A549 (cell line): Measurements from ENCODE around the gene RAMACL.

ENCODE experiments used
- EP300 ChIP-seq, 2 experiments: fragments of >200 bp; sonication (Bioruptor Twin); formaldehyde crosslinking; IDR thresholded peaks; 2 replicates in 1 of 2; 3 replicates in 1 of 2; pipeline ENCODE4 v1.6.1; 2016 to 2017
- JUN ChIP-seq, 2 experiments: fragments of >200 bp; sonication (Bioruptor Twin); formaldehyde crosslinking; IDR thresholded peaks; 2 replicates in 1 of 2; 3 replicates in 1 of 2; pipeline ENCODE4 v1.6.1; 2016 to 2017
- POLR2A ChIP-seq: IDR thresholded peaks from 2 replicates; pipeline ENCODE4 v1.6.1; 2012; ENCODE audit warnings: mild to moderate bottlenecking, low read length
- RNF2 ChIP-seq: fragments of 200-600 bp; sonication (generic); IDR thresholded peaks from 2 replicates; pipeline ENCODE4 v1.6.1; 2016; ENCODE audit warnings: low read depth, mild to moderate bottlenecking, antibody characterized with exemption, moderate library complexity, borderline replicate concordance
- ZC3H11A ChIP-seq: fragments of 450-650 bp; IDR thresholded peaks from 2 replicates; pipeline ENCODE4 v1.6.1; 2014; ENCODE audit warnings: antibody characterized with exemption, mild to moderate bottlenecking
- TF ChIP-seq, protein P1 (sequence below): fragments of 450-650 bp; IDR thresholded peaks from 2 replicates; pipeline ENCODE4 v1.6.1; 2014; ENCODE audit warnings: antibody characterized with exemption

DNA sequence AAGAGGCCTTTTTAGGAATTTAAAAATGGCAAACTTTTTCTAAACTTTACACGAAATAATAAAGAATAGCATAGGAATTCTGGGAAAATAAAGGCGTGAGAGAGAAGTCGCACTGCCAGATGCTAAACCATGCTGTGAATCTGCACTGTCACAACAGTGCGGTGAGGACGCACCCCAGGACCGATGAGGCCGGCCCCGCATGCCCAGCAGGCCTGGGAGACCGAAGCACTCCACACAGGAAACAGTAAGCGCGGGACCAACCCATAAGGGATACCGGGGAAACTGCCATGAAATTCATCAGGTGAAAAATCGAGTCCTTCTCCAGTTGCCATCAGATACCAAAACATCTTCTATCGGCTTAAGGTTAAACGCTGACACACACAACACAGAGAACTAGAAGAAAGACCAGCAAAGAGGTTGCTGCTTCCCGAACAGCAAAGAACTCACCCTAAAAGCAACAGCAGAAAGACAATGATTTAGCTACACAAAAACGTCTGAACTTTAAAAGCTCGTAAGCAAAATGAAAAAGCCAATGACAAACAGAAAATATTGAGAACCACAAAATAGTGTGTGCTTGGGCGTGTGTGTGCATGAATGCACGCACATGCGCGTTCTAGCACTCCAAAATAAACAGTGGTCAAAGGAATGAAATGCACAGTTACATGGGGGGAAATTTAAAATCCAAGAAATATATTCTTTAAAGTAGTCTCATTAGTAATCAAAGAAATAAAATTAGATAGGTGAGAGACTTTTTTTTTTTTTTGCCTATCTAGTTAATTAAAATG, 15.4 kb downstream of the RAMACL start:
- TF ChIP-seq ZC3H11A, result no peak
- TF ChIP-seq EP300 (IDR thresholded peaks at IDR 0.05), result no peak
- no peak for TF ChIP-seq RNF2
- no peak for TF ChIP-seq POLR2A
- TF ChIP-seq JUN (IDR thresholded peaks at IDR 0.05), result no peak
- TF ChIP-seq, protein P1, sequence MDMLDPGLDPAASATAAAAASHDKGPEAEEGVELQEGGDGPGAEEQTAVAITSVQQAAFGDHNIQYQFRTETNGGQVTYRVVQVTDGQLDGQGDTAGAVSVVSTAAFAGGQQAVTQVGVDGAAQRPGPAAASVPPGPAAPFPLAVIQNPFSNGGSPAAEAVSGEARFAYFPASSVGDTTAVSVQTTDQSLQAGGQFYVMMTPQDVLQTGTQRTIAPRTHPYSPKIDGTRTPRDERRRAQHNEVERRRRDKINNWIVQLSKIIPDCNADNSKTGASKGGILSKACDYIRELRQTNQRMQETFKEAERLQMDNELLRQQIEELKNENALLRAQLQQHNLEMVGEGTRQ, result no peak
